Kidney (tissue), 14 donors: ENCODE results near the gene FBN3. TPM values are rescaled to one million over a fixed set of nuclear protein-coding genes. Genes with fewer than 3 reads are reported as not detected.

Source experiments
- DNase-seq, 5 donors: peaks; one replicate each; pipeline ENCODE4 v3.0.0-alpha.2; 2013 to 2020
- FAIRE-seq: peaks from 2 replicates; lab custom pipeline; 2012; peaks lifted over from hg19 to GRCh38; lab: Jason Lieb, UNC
- H3K27ac ChIP-seq, 2 donors: one replicate each; pipeline ENCODE4 v1.7.0; 2013; ENCODE audit warnings: low read depth in 2 of 2, low read length in 2 of 2, inconsistent platforms in 1 of 2
- H3K27me3 ChIP-seq: one replicate; pipeline ENCODE4 v1.7.1; 2013; ENCODE audit warnings: low read length, inconsistent platforms; ENCODE audit not compliant: control insufficient read depth, insufficient read depth
- H3K36me3 ChIP-seq, 3 donors: one replicate each; pipeline versions ENCODE4 v1.7.0 to v1.7.1; 2013; ENCODE audit warnings: low read length in 3 of 3, control low read depth in 1 of 3, inconsistent platforms in 1 of 3; ENCODE audit not compliant: insufficient read depth in 3 of 3, control insufficient read depth in 2 of 3
- H3K4me1 ChIP-seq, 3 donors: one replicate each; pipeline versions ENCODE4 v1.7.0 to v1.7.1; 2013; ENCODE audit warnings: low read length in 3 of 3, inconsistent platforms in 1 of 3, low read depth in 1 of 3; ENCODE audit not compliant: control insufficient read depth in 2 of 3, insufficient read depth in 2 of 3
- H3K4me3 ChIP-seq, 3 donors: one replicate each; pipeline versions ENCODE4 v1.7.0 to v1.8.1; 2013; ENCODE audit warnings: low read length in 3 of 3, control low read depth in 1 of 3, inconsistent platforms in 1 of 3
- H3K9ac ChIP-seq, 3 donors: one replicate each; pipeline versions ENCODE4 v1.7.0 to v1.7.1; 2013; ENCODE audit warnings: low read length in 3 of 3, control low read depth in 1 of 3, inconsistent platforms in 1 of 3
- H3K9me3 ChIP-seq, 3 donors: one replicate each; pipeline versions ENCODE4 v1.7.0 to v1.7.1; 2013; ENCODE audit warnings: low read length in 3 of 3, control low read depth in 1 of 3, inconsistent platforms in 1 of 3; ENCODE audit not compliant: control insufficient read depth in 2 of 3, insufficient read depth in 1 of 3
- intact Hi-C: fragments of 100-400 bp; cut with DNase I; formaldehyde crosslinking; loops from one replicate; pipeline ENCODE4 v1.11.1; 2022
- polyA plus RNA-seq: library from polyadenylated mRNA; stranded (reverse); fragments of 350-450 nt; fragmentation: Illumina TruSeq; extraction: RNeasy Lipid Tissue Mini Kit (QIAGEN cat#74804); gene quantifications from one replicate; pipeline ENCODE4 v1.2.3, GENCODE V29; 2014; ENCODE audit warnings: low read depth, low replicate concordance; ENCODE audit not compliant: insufficient read depth
- total RNA-seq: library from RNA; stranded (reverse); fragmentation: NEBNext Ultra II Directional; extraction: Animal tissue kit (Norgen Biotek cat#: 25700); gene quantifications from one replicate; pipeline ENCODE4 v1.2.1, GENCODE V29; 2021
- TF ChIP-seq, protein P1 (sequence below): IDR thresholded peaks from 3 replicates; pipeline ENCODE4 v1.5.1; 2012; ENCODE audit warnings: mild to moderate bottlenecking, moderate library complexity, borderline replicate concordance; ENCODE audit not compliant: insufficient read depth; ENCODE audit errors: extremely low read depth
- donor health status: control.
- donor health status: control.
- donor health status: control.
- donor health status: control.
- donor health status: control.
- donor health status: DM: yes; HTN: yes; CAD: no.
- donor health status: Normal renal cell carcinoma (clear cell type).

The FBN3 gene
- total and polyA plus RNA-seq, 2 donors from 2014 or later, result 0.44 to 0.56 TPM

DNA sequence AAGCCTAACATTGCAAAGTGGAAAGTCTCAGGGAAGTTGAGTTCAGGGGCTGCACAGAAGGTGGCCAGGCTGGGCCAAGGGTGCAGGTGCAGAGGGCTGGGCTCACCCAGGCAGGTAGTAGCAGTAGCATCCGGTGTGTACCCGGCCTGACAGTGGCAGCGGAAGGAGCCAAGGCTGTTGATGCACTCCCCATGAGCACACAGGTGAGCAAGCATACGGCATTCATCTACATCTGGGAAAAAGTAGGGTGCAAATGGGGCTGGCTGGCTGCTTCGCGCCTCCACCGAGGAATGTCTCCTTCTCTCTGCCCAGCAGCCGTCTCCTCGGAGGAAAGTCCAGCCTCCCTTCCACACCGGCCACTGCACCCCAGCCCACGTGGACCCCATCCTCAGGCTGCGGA lies 66.3 kb downstream of the FBN3 start:
- H3K9me3 ChIP-seq, result no peaks in the 10 kb centered on the region

DNA sequence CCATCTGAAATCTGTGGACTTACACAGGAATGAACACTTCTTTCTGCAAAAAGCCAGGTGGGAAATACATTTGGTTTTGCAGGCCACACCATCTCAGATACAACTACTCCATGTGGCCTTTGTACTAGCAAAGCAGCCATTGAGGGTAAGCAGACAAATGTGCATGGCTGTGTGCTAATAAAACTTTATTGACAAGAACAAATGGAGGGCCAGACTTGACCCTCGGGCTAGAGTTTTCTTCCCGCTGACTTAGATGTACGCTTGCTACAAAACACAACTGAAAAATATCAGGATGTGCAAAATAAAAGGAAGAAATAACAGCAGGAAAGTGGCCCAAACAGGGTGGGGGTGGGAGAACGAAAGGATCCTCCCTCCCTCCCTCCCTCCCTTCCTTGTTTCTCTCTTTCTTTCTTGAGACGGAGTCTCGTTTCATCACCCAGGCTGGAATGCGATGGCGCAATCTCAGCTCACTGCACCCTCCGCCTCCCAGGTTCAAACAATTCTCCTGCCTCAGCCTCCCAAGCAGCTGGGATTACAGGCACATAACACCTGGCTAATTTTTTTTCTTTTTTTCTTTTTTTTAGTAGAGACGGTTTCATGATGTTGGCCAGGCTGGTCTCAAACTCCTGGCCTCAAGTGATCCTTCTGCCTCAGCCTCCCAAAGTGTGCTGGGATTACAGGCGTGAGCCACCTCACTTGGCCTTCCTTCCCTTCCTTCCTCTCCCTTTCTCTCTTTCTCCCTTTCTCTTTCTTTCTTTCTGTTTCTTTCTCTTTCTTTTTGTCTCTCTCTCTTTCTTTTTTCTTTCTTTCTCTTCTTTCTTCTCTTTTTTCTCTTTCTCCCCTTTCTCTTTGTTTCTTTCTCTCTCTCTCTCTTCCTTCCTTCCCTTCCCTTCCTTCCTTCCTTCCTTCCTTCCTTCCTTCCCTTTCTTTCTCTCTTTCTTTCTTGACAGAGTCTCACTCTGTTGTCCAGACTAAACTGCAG lies 67.5 kb downstream of the FBN3 start:
- TF ChIP-seq, protein P1, sequence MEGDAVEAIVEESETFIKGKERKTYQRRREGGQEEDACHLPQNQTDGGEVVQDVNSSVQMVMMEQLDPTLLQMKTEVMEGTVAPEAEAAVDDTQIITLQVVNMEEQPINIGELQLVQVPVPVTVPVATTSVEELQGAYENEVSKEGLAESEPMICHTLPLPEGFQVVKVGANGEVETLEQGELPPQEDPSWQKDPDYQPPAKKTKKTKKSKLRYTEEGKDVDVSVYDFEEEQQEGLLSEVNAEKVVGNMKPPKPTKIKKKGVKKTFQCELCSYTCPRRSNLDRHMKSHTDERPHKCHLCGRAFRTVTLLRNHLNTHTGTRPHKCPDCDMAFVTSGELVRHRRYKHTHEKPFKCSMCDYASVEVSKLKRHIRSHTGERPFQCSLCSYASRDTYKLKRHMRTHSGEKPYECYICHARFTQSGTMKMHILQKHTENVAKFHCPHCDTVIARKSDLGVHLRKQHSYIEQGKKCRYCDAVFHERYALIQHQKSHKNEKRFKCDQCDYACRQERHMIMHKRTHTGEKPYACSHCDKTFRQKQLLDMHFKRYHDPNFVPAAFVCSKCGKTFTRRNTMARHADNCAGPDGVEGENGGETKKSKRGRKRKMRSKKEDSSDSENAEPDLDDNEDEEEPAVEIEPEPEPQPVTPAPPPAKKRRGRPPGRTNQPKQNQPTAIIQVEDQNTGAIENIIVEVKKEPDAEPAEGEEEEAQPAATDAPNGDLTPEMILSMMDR, result no peak
- FAIRE-seq, result no peak
- Histone ChIP-seq H3K36me3 (no peaks in the 10 kb centered on the region), H3K9me3 (no peaks in the 10 kb centered on the region), H3K4me3 (no peak overlapping the region), H3K4me1 (no peaks in the 10 kb centered on the region), H3K9ac (no peak overlapping the region), H3K27me3 (no peaks in the 10 kb centered on the region), H3K27ac (no peak overlapping the region)
- DNase-seq, result peak in 1 of 5 donors; percentile 8
- intact Hi-C loops, result no loop called here

More for the DNA sequence above, 66.3 kb downstream of the FBN3 start:
- TF ChIP-seq, protein P1, result no peak
- DNase-seq (no peak), FAIRE-seq (no peak)
- Histone ChIP-seq H3K36me3 (peaks cover 0 to under 1% (median 0%) of the 10 kb centered on the region in 3 donors), H3K4me1 (no peaks in the 10 kb centered on the region), H3K27ac (no peak overlapping the region), H3K9ac (no peak overlapping the region), H3K27me3 (no peaks in the 10 kb centered on the region), H3K4me3 (no peak overlapping the region)
- intact Hi-C loops, result no loop called here

DNA sequence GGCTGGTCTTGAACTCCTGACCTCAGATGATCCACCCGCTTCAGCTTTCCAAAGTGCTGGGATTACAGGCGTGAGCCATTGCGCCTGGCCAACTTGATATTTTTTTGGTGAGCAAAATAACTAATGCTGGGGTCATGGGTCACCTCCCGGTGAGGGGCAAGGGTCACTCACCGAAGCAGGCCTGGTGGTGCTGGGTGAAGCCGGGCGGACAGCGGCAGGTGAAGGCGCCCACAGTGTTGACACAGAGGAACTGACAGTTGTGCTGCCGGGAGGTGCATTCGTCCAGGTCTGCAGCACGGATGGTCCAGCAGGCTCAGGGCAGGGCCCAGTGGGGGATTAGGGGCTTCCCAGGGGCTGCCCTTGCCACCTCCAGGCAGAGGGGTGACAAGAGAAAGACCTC lies 68.6 kb downstream of the FBN3 start:
- Histone ChIP-seq H3K4me3 (no peak overlapping the region), H3K36me3 (no peaks in the 10 kb centered on the region), H3K27ac (no peak overlapping the region), H3K27me3 (no peaks in the 10 kb centered on the region), H3K4me1 (no peaks in the 10 kb centered on the region), H3K9me3 (no peaks in the 10 kb centered on the region), H3K9ac (no peak overlapping the region)
- TF ChIP-seq, protein P1, result no peak
- DNase-seq (peak in 1 of 5 donors; percentile 43), FAIRE-seq (no peak)
- intact Hi-C loops, result no loop called here
